ENCODE results near the gene TMEM97. TPM values are rescaled to one million over a fixed set of nuclear protein-coding genes. Genes with fewer than 3 reads are reported as not detected.

TMEM97 gene
- total and polyA plus RNA-seq, 2 experiments from 2014 or later: 63.6 to 66.9 TPM

DNA sequence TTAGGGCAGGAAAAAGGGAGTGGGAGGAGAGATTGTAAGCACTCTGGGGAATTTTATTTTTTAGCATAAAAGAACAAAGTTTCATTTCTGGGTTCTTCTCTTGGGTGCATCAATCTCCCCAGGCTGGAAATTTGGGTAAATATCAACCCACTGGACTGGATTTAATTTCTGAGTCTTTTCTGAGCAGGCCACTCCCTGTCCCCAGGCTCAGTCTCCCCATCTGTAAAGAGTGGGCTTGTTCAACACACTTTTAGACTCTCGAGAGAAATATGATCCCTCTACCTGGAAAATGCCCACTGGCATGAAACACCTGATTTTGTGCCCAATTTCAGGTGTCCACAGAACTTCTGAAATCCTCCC is 51.7 kb downstream of the TMEM97 start:
- WGBS (ENCODE audit: low lambda C conversion rate, missing lambda C conversion rate): 40% methylated on average over 1 of the region's 1 CpG

GRCh38 chr17:28371245-28372202 is 52.5 kb downstream of the TMEM97 start, which contains the start of gene SARM1:
TSS of gene SARM1 (plus strand) at chr17:28371694. CDS start at chr17:28372033, 339 bp downstream.
- Histone ChIP-seq H3K27me3 (peaks cover 7% of the 10 kb centered on the region), H3K9me2 (replicated peaks; ENCODE audit: insufficient read depth) (no peaks in the 10 kb centered on the region), H3K4me1 (ENCODE audit: insufficient read depth) (peaks cover 24% of the 10 kb centered on the region), H3K79me2 (peaks cover 8% of the 10 kb centered on the region), H3K27ac (peak within 1 kb of the TSS; percentile 92), H4K20me1 (ENCODE audit: insufficient read depth, poor library complexity, severe bottlenecking) (peaks cover 13% of the 10 kb centered on the region), H3K9me3 (ENCODE audit: low read depth) (no peaks in the 10 kb centered on the region), H3K4me3 (peak within 1 kb of the TSS; percentile 72), H3K4me2 (peak within 1 kb of the TSS; percentile 89), H3K36me3 (replicated peaks; ENCODE audit: insufficient read depth, low read depth) (no peaks in the 10 kb centered on the region), H2AFZ (peak within 1 kb of the TSS; percentile 53)
- peak; percentile 94 for DNase-seq (ENCODE audit: low spot score)
- TF ChIP-seq, protein P1, sequence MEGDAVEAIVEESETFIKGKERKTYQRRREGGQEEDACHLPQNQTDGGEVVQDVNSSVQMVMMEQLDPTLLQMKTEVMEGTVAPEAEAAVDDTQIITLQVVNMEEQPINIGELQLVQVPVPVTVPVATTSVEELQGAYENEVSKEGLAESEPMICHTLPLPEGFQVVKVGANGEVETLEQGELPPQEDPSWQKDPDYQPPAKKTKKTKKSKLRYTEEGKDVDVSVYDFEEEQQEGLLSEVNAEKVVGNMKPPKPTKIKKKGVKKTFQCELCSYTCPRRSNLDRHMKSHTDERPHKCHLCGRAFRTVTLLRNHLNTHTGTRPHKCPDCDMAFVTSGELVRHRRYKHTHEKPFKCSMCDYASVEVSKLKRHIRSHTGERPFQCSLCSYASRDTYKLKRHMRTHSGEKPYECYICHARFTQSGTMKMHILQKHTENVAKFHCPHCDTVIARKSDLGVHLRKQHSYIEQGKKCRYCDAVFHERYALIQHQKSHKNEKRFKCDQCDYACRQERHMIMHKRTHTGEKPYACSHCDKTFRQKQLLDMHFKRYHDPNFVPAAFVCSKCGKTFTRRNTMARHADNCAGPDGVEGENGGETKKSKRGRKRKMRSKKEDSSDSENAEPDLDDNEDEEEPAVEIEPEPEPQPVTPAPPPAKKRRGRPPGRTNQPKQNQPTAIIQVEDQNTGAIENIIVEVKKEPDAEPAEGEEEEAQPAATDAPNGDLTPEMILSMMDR (IDR thresholded peaks at IDR 0.05; ENCODE audit: poor library complexity): no peak
- TF ChIP-seq EZH2 (IDR thresholded peaks at IDR 0.05; ENCODE audit: borderline replicate concordance) (no peak), EZH2phosphoT487 (IDR thresholded peaks at IDR 0.05; ENCODE audit: low read depth, severe bottlenecking, unreplicated experiment) (no peak)
- WGBS (ENCODE audit: low lambda C conversion rate, missing lambda C conversion rate): 1% methylated on average over 63 of the region's 80 CpGs

More for the DNA sequence above, 51.7 kb downstream of the TMEM97 start:
- Histone ChIP-seq H3K9me2 (replicated peaks; ENCODE audit: insufficient read depth) (no peaks in the 10 kb centered on the region), H2AFZ (no peak overlapping the region), H3K9me3 (ENCODE audit: low read depth) (no peaks in the 10 kb centered on the region), H3K27me3 (peaks cover 7% of the 10 kb centered on the region), H3K79me2 (peaks cover 8% of the 10 kb centered on the region), H3K27ac (peak overlapping the region; percentile 92), H3K4me2 (peak overlapping the region; percentile 89), H3K36me3 (replicated peaks; ENCODE audit: insufficient read depth, low read depth) (no peaks in the 10 kb centered on the region), H3K4me3 (no peak overlapping the region), H3K4me1 (ENCODE audit: insufficient read depth) (peaks cover 24% of the 10 kb centered on the region), H4K20me1 (ENCODE audit: insufficient read depth, poor library complexity, severe bottlenecking) (peaks cover 13% of the 10 kb centered on the region)
- TF ChIP-seq, protein P1 (IDR thresholded peaks at IDR 0.05; ENCODE audit: poor library complexity): no peak
- TF ChIP-seq EZH2 (IDR thresholded peaks at IDR 0.05; ENCODE audit: borderline replicate concordance): no peak
- no peak for TF ChIP-seq EZH2phosphoT487 (IDR thresholded peaks at IDR 0.05; ENCODE audit: low read depth, severe bottlenecking, unreplicated experiment)
- no peak for DNase-seq (ENCODE audit: low spot score)

GRCh38 chr17:28372203-28372944 is 53.4 kb downstream of the TMEM97 start:
- peaks cover 24% of the 10 kb centered on the region for H3K4me1 ChIP-seq (ENCODE audit: insufficient read depth)
- peak overlapping the region; percentile 73 for H3K27ac ChIP-seq
- peak overlapping the region; percentile 72 for H3K4me3 ChIP-seq
- H3K4me2 ChIP-seq: peak overlapping the region; percentile 89
- H3K79me2 ChIP-seq: peaks cover 8% of the 10 kb centered on the region
- TF ChIP-seq EZH2phosphoT487 (IDR thresholded peaks at IDR 0.05; ENCODE audit: low read depth, severe bottlenecking, unreplicated experiment): no peak
- TF ChIP-seq, protein P1 (IDR thresholded peaks at IDR 0.05; ENCODE audit: poor library complexity): no peak
- no peaks in the 10 kb centered on the region for H3K9me2 ChIP-seq (replicated peaks; ENCODE audit: insufficient read depth)
- no peaks in the 10 kb centered on the region for H3K9me3 ChIP-seq (ENCODE audit: low read depth)
- H3K36me3 ChIP-seq (replicated peaks; ENCODE audit: insufficient read depth, low read depth): no peaks in the 10 kb centered on the region
- peaks cover 7% of the 10 kb centered on the region for H3K27me3 ChIP-seq
- peaks cover 13% of the 10 kb centered on the region for H4K20me1 ChIP-seq (ENCODE audit: insufficient read depth, poor library complexity, severe bottlenecking)
- WGBS (ENCODE audit: low lambda C conversion rate, missing lambda C conversion rate): 14% methylated on average over 51 of the region's 53 CpGs
- peak; percentile 47 for DNase-seq (ENCODE audit: low spot score)
- H2AFZ ChIP-seq: peak overlapping the region; percentile 53

Data from hepatocyte (in vitro differentiated cells).